SK-MEL-5 (cell line): ENCODE measurements around the gene GABRR2. TPM values are rescaled to one million over a fixed set of nuclear protein-coding genes. Genes with fewer than 3 reads are reported as not detected.
A peak's percentile ranks its signal among the peaks of the same experiment; 100 is the strongest.
"Not testable (repeated sequence)": the region's sequence is repeated elsewhere in the genome, so short reads cannot be mapped to it uniquely, and the experiment has no call there.

Source experiments
- DNase-seq: peaks from one replicate; pipeline ENCODE4 v3.0.0-alpha.2; 2016; ENCODE audit warnings: low read depth, low spot score
- in situ Hi-C: cut with HindIII; loops from 2 replicates; pipeline ENCODE4 v1.10.0; 2016; ENCODE audit warnings: low sequenced_read_pairs, high pct_unique_total_duplicates, low pct_unique_long_range_greater_than_20kb
- total RNA-seq: library from RNA; depleted of rRNA; stranded (reverse); fragments of >200 nt; shearing (Covaris generic); gene quantifications from 2 replicates; pipeline ENCODE4 v1.2.3, GENCODE V29; 2014

GABRR2 gene
- total RNA-seq, 1 experiment from 2014 or later = not detected

- DNase-seq = no peak
- in situ Hi-C loops = no loop called here
Observed at GRCh38 chr6:89339565-89339964, 24.5 kb upstream of the GABRR2 start.

GRCh38 chr6:89335164-89335563 is 20.1 kb upstream of the GABRR2 start:
- in situ Hi-C loops = no loop called here
- no peak for DNase-seq

- in situ Hi-C loops = no loop called here
- no peak for DNase-seq
Observed at GRCh38 chr6:89330910-89331309, 15.8 kb upstream of the GABRR2 start.

- no peak for DNase-seq
- in situ Hi-C loops = no loop called here
Observed at GRCh38 chr6:89328976-89329375, 13.9 kb upstream of the GABRR2 start.

- in situ Hi-C loops = no loop called here
- no peak for DNase-seq
Observed at GRCh38 chr6:89324304-89324703, 9.2 kb upstream of the GABRR2 start.

- in situ Hi-C loops = no loop called here
- no peak for DNase-seq
Observed at GRCh38 chr6:89323511-89323971, 8.4 kb upstream of the GABRR2 start.

GRCh38 chr6:89321131-89321970 is 6.3 kb upstream of the GABRR2 start:
- DNase-seq = no peak
- in situ Hi-C loops = no loop called here

GRCh38 chr6:89320012-89320559 is 5.0 kb upstream of the GABRR2 start:
- in situ Hi-C loops = no loop called here

GRCh38 chr6:89317067-89317466 is 2.0 kb upstream of the GABRR2 start:
- DNase-seq = no peak
- in situ Hi-C loops = no loop called here

More at GRCh38 chr6:89320012-89320559, 5.0 kb upstream of the GABRR2 start:
- DNase-seq = no peak

- no peak for DNase-seq
- in situ Hi-C loops = no loop called here
Observed at GRCh38 chr6:89314692-89315091, 407 bp downstream of the GABRR2 start.

- peak; percentile 69 for DNase-seq
- in situ Hi-C loops = no loop called here
Observed at GRCh38 chr6:89313006-89313405, 2.1 kb downstream of the GABRR2 start.

GRCh38 chr6:89311853-89312531 is 3.1 kb downstream of the GABRR2 start:
- in situ Hi-C loops = no loop called here
- peak; percentile 72 for DNase-seq

- DNase-seq = no peak
- in situ Hi-C loops = no loop called here
Observed at GRCh38 chr6:89311530-89311852, 3.6 kb downstream of the GABRR2 start.

- DNase-seq = peak; percentile 74
- in situ Hi-C loops = no loop called here
Observed at GRCh38 chr6:89310929-89311328, 4.2 kb downstream of the GABRR2 start.

- in situ Hi-C loops = no loop called here
Observed at GRCh38 chr6:89308525-89309395, 6.3 kb downstream of the GABRR2 start.

GRCh38 chr6:89304517-89304916 is 10.6 kb downstream of the GABRR2 start:
- in situ Hi-C loops, DNase-seq: not testable (repeated sequence)

More at GRCh38 chr6:89308525-89309395, 6.3 kb downstream of the GABRR2 start:
- DNase-seq = no peak

GRCh38 chr6:89302936-89303335 is 12.2 kb downstream of the GABRR2 start:
- in situ Hi-C loops = no loop called here
- no peak for DNase-seq
